HepG2 (cell line): ENCODE measurements around the gene OAF.

Experiments
- CTCF ChIP-seq: sonication (generic); formaldehyde crosslinking; IDR thresholded peaks from 2 replicates; pipeline ENCODE4 v1.5.0; 2020; ENCODE audit warnings: mild to moderate bottlenecking, missing genetic modification reagents, moderate library complexity
- E2F1 ChIP-seq: sonication (generic); formaldehyde crosslinking; IDR thresholded peaks from 2 replicates; pipeline ENCODE4 v1.5.0; 2020; ENCODE audit warnings: missing genetic modification reagents
- POLR2AphosphoS5 ChIP-seq: IDR thresholded peaks from 2 replicates; pipeline ENCODE4 v1.6.1; 2012; ENCODE audit warnings: low read depth, low read length
- SSRP1 ChIP-seq: IDR thresholded peaks from 2 replicates; pipeline ENCODE4 v1.6.1; 2016; ENCODE audit warnings: control low read depth
- ZNF230 ChIP-seq: sonication (generic); formaldehyde crosslinking; IDR thresholded peaks from 2 replicates; pipeline ENCODE4 v1.4.0; 2020; ENCODE audit warnings: mild to moderate bottlenecking, missing genetic modification reagents
- ZNF484 ChIP-seq: sonication (generic); formaldehyde crosslinking; IDR thresholded peaks from 2 replicates; pipeline ENCODE4 v1.5.1; 2020; ENCODE audit warnings: mild to moderate bottlenecking, low read depth, missing genetic modification reagents, borderline replicate concordance
- TF ChIP-seq, protein P1 (sequence below): sonication (generic); formaldehyde crosslinking; IDR thresholded peaks from 2 replicates; pipeline ENCODE4 v1.4.0; 2020; ENCODE audit warnings: missing genetic modification reagents, low read depth, mild to moderate bottlenecking, borderline replicate concordance
- TF ChIP-seq, protein P2 (sequence below): sonication (generic); formaldehyde crosslinking; IDR thresholded peaks from 2 replicates; pipeline ENCODE4 v1.4.0; 2020; ENCODE audit warnings: missing genetic modification reagents, mild to moderate bottlenecking, borderline replicate concordance

DNA sequence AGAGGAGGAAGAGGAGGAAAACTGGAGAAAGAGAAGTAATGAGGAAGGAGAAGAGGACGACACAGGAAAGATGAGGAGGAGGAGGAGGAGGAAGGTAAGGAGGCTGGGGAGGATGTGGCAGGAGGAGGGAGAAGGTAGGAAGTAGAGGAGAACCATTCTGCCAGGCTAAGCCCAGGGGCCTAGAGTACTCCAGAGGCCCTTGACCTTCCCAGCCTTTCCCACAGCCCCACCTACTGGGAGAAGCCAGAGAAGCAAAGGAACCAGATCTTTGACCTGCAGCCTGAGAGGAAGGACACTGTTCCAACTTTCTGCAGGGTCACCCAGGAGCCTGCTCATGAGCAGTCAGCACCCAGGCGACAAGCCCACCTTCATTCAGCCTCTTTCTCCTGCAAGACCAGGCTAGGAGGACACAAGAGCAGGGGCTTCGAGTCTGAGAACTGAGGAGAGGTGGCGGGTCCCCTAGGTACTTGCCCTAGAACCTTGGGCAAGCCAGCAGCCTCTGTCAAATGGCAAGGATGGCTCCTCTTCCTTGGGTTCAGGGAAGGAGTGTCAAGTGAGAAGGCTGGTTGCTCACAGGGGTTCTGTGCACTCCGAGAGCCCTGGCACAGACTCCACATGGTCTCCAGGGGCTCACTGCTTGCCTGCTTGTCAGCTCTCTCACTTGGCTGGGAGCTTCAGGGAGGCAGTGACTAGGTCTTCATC, 27.9 kb upstream of the OAF start:
- peak; percentile 89 for TF ChIP-seq CTCF
- TF ChIP-seq ZNF484 (CRISPR knock-in tag): no peak
- no peak for TF ChIP-seq E2F1 (CRISPR knock-in tag)
- TF ChIP-seq, protein P1, sequence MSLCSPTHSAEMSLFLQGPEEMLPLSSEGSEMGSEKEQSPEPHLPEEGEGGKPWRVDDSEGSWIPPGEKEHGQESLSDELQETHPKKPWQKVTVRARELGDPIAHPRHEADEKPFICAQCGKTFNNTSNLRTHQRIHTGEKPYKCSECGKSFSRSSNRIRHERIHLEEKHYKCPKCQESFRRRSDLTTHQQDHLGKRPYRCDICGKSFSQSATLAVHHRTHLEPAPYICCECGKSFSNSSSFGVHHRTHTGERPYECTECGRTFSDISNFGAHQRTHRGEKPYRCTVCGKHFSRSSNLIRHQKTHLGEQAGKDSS (CRISPR knock-in tag): peak; percentile 85; the same call in 1 of the 2 replicates
- TF ChIP-seq, protein P2, sequence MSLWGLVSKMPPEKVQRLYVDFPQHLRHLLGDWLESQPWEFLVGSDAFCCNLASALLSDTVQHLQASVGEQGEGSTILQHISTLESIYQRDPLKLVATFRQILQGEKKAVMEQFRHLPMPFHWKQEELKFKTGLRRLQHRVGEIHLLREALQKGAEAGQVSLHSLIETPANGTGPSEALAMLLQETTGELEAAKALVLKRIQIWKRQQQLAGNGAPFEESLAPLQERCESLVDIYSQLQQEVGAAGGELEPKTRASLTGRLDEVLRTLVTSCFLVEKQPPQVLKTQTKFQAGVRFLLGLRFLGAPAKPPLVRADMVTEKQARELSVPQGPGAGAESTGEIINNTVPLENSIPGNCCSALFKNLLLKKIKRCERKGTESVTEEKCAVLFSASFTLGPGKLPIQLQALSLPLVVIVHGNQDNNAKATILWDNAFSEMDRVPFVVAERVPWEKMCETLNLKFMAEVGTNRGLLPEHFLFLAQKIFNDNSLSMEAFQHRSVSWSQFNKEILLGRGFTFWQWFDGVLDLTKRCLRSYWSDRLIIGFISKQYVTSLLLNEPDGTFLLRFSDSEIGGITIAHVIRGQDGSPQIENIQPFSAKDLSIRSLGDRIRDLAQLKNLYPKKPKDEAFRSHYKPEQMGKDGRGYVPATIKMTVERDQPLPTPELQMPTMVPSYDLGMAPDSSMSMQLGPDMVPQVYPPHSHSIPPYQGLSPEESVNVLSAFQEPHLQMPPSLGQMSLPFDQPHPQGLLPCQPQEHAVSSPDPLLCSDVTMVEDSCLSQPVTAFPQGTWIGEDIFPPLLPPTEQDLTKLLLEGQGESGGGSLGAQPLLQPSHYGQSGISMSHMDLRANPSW (CRISPR knock-in tag): no peak
- TF ChIP-seq ZNF230: 0 out of 2 replicates have a peak, but pooled peaks have one; percentile 70
- no peak for TF ChIP-seq SSRP1 (CRISPR knock-in tag)
- TF ChIP-seq POLR2AphosphoS5: no peak
